Activated CD4-positive, CD25-positive, alpha-beta regulatory T cell treated with anti-CD3 and anti-CD28 coated beads, Interleukin-2, amount 50 U/mL, for 24 hours (primary cell): ENCODE results near the gene MPND.

ENCODE experiments used
- ATAC-seq, 2 donors: fragments of 150-1000 bp; cut with Tn5 transposase; one replicate each; pipeline ENCODE4 v1.10.0; 2021; ENCODE audit warnings: mild to moderate bottlenecking in 1 of 2, moderate library complexity in 1 of 2

MPND gene

DNA sequence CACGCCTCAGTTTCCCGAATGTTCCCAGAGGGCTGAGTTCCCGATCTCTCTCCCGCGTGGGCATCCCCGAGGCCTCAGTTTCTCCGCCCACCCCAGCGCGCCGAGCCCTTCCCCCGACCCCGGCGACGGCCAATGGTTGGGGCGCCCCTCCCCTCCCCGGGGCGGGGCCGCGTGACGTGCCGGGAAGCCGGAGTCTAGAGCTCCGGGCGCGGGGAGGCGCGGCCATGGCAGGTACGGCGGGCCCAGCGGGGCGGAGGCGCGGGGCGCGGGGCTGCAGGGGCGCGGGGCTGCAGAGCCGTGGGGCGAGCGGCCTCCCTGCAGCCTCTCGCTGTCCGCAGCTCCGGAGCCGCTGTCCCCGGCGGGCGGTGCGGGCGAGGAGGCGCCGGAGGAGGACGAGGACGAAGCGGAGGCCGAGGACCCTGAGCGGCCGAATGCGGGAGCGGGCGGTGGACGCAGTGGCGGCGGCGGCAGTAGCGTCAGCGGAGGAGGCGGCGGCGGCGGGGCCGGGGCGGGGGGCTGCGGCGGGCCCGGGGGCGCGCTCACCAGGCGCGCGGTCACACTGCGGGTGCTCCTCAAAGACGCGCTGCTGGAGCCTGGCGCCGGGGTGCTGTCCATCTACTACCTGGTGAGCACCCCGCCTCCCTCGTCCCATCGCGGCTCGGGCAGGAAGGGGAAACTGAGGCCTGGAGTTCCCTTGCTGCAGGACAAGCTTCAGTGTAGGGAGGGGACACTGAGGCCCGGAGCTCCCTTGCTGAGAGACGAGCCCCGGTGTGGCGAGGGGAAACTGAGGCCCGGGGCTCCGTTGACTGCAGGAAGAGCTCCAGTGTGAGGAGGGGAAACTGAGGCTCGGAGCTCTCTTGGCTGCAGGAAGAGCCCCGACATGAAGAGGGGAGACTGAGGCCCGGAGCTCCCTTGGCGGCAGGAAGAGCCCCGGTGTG, at the start of gene MPND:
Gene MPND (plus strand): TSS at position 193 of the 938 bp plus-strand sequence. CDS start 32 bp downstream, at position 225.
- peak; percentile 67 to 74 for ATAC-seq

DNA sequence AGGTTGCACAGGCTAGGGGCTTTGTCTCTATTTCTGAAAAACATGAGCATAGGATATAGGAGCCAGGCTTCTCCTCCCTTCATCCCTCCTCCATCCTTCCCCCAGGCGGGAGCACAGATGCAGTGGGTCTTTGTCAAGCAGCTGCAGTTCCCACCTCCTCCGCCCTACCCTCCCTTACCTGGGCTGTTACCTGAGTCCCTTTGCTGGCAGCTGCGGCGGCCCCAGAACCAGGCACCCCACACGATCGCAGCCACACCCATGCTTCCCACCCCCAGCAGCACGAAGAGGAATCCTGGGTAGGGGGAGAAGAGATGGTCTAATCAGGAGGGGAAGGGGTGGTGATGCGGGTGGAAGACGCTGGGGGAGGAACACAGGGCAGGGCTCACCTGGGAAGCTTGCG, 49.0 kb upstream of the MPND start:
- ATAC-seq, result no peak

DNA sequence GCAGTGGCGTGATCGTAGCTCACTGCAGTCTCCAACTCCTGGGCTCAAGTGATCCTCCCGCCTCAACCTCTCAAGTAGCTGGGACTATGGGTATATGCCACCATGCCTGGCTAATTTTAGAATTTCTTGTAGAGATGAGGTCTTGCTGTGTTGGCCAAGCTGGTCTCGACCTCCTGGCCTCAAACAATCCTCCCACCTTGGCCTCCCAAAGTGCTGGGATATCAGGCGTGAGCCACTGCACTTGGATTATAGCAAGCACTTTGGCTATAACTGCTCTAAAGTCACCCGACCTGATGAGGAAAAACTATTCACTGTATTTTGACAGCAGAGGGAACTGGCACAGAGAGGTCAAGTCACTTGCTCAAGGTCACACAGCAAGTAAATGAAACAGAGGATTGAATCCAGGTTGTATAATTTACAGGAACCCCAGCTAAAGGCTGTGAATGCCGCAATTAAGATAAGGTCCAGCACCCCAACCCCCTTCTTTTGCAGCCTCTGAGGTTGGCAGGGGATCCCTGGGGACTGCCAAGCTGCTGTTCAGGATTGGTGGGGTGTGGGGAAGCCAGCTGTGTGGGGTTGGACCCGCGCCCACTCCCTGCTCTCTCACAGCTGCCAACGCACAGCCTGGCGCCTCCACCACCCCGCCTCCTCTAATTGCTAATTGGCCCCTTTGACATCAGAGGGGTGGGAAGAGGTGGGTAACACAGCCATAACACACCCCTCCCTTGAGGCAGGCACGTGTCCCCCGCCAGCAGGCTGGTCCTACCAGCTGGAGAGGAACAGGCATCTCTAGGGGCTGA, 47.2 kb upstream of the MPND start:
- no peak for ATAC-seq

DNA sequence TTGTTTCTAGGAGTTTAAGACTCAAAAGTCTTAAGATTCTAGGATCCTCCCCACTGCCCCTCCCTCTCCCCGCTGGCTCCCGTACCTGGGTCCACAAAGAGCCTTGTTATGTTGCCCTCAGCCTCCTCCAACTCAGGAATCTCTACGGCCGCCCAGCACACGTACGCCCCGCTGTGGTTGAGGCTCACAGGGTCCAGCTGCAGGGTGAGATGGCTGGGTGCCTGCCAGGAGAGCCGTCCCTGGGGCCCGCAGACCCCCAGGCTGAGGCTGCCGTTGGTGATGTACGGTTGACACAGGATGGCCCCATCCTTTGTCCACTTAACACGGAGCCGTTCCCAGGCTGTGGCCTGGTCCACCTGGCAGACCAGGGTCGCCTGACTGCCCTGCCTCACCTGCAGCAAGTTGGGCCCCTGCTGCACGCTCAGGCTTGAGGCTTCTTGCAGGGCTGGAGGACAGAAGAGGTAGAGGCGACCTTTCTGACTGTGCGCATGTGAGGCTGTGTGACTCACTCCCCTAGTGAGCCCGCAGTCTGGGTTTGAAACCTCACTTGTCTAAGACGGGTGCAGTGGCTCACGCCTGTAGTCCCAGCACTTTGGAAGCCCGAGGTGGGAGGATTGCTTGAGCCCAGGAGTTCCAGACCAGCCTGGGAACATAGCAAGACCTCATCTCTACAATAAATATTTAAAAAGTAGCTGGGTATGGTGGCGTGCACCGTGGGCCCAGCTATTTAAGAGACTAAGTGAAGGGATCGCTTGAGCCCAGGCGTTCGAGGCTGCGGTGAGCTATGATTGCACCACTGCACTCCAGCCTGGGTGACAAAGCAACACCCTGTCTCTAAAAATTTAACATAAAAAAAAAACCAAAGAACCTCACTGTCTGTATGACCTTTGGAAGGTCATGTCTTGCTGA, 45.2 kb upstream of the MPND start:
- peak; percentile 84 for ATAC-seq

DNA sequence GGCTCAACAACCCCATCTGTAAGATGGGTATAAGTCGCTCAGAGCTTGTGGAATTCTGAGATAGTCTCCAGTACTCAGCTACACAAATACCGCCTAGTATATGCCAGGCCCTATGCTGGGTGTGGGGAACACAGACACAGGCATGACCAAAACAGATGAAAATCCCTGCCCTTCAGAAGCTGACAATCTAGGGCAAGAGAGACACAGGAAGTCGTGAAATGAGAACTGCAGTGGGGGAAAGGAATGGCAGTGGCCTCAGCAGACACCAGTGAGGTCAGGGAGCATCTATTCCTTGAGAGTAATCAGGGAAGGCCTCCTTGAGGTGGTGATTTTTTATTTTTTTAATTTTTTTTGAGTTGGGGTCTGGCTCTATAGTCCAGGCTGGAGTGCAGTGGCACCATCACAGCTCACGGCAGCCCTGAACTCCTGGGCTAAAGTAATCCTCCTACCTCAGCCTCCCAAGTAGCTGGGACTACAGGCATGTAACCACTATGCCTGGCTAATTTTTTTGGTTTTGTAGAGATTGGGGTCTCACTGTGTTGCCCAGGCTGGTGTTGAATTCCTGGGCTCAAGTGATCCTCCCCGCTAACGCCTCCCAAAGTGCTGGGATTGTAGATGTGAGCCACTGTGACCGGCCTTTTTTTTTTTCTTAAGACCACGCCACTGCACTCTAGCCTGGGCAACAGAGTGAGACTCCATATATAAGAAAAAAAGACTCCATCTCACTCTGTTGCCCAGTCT, 44.4 kb upstream of the MPND start:
- no peak for ATAC-seq

- ATAC-seq, result no peak
Observed at GRCh38 chr19:4300589-4300988, 42.8 kb upstream of the MPND start.

DNA sequence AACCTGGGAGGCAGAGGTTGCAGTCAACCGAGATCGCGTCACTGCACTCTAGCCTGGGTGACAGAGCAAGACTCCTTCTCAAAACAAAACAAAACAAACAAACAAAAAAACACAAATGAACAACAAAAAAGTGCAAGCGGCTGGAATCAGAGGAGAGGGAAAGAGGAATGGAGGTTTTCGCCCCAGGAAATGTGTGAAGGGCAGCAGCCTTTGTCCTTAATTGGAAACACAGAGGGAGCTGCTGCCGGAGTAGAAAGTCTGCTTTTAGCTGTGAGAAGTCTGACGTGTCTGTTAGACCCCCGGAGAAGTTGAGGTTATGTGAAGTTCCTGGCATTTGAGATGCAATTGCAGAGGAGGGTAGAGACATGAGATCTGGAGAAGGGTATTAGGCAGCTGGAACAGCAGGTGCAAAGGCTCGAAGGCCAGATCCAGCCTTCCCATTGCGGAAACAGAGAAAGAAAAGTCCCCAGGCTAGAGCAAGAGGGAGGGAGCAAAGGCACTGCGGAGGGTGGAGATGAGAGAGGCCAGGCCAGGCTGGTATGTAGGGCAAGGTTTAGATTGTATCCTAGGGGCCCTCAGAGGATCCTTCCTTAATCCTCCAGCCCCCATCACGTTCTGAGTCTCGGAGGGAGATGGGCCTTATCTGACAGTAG, 41.6 kb upstream of the MPND start:
- no peak for ATAC-seq

DNA sequence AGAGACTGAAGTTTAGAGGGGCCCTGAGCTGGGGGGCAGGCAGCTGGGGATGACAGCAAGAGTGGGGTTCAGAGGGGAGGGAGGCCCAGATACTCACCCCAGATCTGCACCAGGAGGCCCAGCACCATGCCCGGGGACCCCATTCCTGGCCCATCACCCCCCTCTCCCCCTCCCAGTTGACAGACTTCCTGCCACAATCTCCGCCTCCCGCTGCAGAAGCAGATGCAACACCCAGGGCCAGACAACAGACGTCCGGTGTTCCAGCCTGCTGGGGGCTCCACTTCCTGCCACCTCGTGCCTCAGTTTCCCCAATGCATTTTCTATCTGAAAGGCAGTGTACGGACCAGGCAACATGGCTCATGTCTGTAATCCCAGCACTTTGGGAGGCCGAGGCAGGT, 41.1 kb upstream of the MPND start, which contains the start of gene TMIGD2:
Gene TMIGD2 (minus strand): TSS at position 147 of the 398 bp plus-strand sequence. CDS start 4 bp downstream, at position 143.
- no peak for ATAC-seq

DNA sequence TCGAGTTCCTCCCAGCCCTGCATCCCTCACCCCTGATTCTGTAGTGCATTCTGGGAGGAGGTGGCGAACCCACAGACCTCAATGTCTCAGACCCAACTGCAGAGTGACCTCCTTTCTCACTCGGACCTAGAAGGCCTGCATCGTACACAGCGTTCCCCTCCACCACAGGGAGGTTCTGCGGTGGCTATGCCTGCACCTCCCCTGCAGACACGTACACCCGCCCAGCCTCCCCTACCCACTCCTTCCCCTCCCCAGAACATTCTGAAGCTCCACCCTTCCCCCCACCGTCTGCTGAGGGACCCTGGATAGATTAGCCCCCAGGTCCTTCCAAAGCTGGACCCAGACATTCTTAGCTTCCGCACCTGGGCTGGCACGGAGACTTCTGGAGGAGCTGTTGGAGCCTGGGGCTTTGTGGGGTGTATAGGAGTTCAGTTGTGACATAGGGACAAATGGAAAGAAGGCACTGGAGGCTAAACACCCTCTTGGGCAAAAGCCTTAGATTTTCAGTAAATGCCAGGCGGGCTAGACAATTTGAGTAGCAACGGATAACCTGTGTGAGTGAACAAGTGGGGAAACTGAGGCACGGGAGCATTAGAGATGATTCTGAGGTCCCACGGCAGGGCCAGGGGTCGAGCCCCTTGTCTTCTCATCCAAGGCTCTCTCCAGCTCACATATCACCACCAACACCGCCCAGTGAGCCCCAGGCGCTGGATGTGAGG, 39.4 kb upstream of the MPND start:
- ATAC-seq, result no peak

DNA sequence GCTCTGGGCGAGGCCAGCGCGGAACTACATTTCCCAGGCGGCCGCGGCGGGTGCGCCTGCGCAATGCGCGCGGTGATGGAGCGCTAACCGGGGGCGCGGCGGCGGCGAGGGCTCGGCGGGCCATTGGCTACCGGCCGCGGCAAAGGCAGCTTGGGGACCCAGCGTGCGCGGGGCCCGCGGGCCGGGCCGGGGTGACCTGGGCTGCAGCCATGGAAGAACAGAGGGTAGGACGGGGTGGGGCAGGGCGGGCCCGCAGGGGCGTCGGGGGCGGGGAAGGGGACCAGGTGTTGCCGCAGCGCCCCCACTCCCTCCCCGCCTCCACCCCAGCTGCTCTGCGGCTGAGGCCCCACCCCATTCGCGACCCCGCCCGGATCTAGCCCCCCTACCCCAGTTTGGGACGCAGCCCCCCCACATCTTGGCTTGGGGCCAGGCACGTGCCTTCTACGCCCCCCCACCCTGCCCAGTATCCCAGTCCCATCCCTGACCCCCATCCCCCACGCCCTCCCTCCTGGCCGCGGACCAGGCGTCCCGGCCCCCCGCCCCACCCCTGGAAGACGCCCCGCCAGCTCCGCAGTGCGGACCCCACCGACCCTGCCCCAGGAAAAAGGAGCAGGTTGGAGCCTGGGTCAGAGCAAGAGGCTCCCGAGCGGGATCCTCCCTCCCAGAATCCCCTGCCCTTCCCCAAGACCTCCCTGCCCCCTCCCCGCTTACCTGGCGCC, 38.7 kb upstream of the MPND start, which contains the start of gene FSD1:
Gene FSD1 (plus strand): TSS at position 61 of the 719 bp plus-strand sequence. CDS start 149 bp downstream, at position 210.
- ATAC-seq, result peak; percentile 88 to 90

- no peak for ATAC-seq
Observed at GRCh38 chr19:4305257-4305612, 38.1 kb upstream of the MPND start.

- ATAC-seq, result no peak
Observed at GRCh38 chr19:4305659-4306058, 37.7 kb upstream of the MPND start.

DNA sequence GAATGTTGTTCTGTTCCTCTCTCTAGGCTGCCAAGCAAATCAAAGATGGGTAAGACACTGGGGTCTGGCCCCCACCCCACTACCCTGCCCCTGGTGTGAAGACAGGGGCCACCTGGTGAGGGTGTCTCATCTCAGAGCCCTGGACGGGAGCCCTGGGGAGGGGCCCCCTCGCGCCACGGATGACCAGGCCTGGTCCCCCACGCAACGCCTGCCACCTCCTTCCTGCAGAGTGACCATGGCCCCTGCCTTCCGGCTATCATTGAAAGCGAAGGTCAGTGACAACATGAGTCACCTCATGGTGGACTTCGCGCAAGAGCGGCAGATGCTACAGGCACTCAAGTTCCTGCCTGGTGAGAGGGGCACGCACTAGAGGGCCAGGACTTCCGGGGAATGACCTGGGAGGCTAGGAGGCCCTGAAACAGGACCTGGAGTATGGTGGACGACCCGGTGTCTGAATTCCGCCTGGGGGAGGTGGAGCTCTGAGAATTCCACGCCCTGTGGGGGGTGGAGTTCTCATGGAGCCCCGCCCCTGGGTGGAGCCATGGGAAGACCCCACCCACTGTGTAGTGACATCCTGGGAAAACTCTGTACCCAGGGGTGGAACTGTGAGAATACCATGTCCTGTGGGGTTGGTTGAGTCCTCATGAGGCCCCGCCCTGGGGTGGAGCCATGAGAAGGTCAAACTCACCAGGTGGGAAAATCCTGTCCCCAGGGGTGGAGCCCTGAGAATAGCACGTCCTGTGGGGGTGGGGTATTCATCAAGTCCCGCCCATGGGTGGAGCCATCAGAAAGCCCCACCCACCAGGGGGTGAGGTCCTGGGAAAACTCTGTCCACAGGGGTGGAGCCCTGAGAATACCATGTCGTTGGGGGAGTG, 32.9 kb upstream of the MPND start:
- ATAC-seq, result no peak

- no peak for ATAC-seq
Observed at GRCh38 chr19:4313847-4314490, 29.4 kb upstream of the MPND start.

- no peak for ATAC-seq
Observed at GRCh38 chr19:4316956-4317355, 26.4 kb upstream of the MPND start.

DNA sequence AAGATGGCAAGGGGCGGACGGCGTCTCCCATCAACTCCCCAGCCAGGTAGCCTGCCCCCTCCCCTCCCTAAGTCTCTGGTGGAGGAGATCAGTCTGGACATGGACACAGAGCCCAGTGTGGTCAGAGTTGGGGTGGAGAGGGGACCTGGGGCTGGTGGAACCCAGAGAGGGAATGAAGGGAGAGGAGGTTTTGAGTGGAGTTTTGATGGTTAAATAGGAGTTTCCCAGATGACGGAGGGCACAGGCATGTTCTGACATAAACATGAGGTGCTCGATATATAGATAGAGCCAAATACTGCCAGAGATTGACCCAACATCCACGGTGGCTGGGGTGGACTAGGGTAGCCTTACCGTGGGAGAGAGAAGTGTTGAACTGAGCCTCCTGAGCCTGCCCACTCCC, 24.9 kb upstream of the MPND start:
- ATAC-seq, result no peak

- no peak for ATAC-seq
Observed at GRCh38 chr19:4319067-4319718, 24.2 kb upstream of the MPND start.

- ATAC-seq, result no peak
Observed at GRCh38 chr19:4320419-4320818, 22.9 kb upstream of the MPND start.
